ENCODE results near the gene BAG1.

BAG1 gene

GRCh38 chr9:33210006-33210715, 54.3 kb downstream of the BAG1 start:
- no peak for DNase-seq (ENCODE audit: low spot score)

GRCh38 chr9:33209394-33209793, 55.1 kb downstream of the BAG1 start:
- no peak for DNase-seq (ENCODE audit: low spot score)

- peak; percentile 54 for DNase-seq (ENCODE audit: low spot score)
Observed at GRCh38 chr9:33202552-33203201, 61.8 kb downstream of the BAG1 start.

Measured in Ammon's horn (tissue), 1 donor.